IPS-18a (cell line): ENCODE results near the gene AK4.

Experiments used
- H3K27ac ChIP-seq: one replicate; pipeline ENCODE4 v1.5.1; 2013; ENCODE audit warnings: low read length
- H3K27me3 ChIP-seq: one replicate; pipeline ENCODE4 v1.6.1; 2013; ENCODE audit warnings: mild to moderate bottlenecking, low read length; ENCODE audit not compliant: control insufficient read depth, insufficient read depth
- H3K36me3 ChIP-seq: one replicate; pipeline ENCODE4 v1.6.1; 2013; ENCODE audit warnings: low read depth, low read length; ENCODE audit not compliant: control insufficient read depth
- H3K4me1 ChIP-seq: one replicate; pipeline ENCODE4 v1.6.1; 2013; ENCODE audit warnings: low read depth, low read length; ENCODE audit not compliant: control insufficient read depth
- H3K4me3 ChIP-seq: one replicate; pipeline ENCODE4 v1.5.1; 2013; ENCODE audit warnings: low read length
- H3K9ac ChIP-seq: one replicate; pipeline ENCODE4 v1.6.1; 2013; ENCODE audit warnings: mild to moderate bottlenecking, low read length, moderate library complexity
- H3K9me3 ChIP-seq: one replicate; pipeline ENCODE4 v1.6.1; 2013; ENCODE audit warnings: low read depth, low read length; ENCODE audit not compliant: control insufficient read depth

AK4 gene

GRCh38 chr1:65278376-65279069 is 130.5 kb downstream of the AK4 start:
- H3K27me3 ChIP-seq, result peaks cover 9% of the 10 kb centered on the region
- H3K9me3 ChIP-seq, result no peaks in the 10 kb centered on the region
- no peak overlapping the region for H3K27ac ChIP-seq
- peaks cover 48% of the 10 kb centered on the region for H3K4me1 ChIP-seq
- no peaks in the 10 kb centered on the region for H3K36me3 ChIP-seq
- peak overlapping the region; percentile 46 for H3K4me3 ChIP-seq
- no peak overlapping the region for H3K9ac ChIP-seq

GRCh38 chr1:65279070-65279779 is 131.2 kb downstream of the AK4 start:
- no peak overlapping the region for H3K27ac ChIP-seq
- peak overlapping the region; percentile 46 for H3K4me3 ChIP-seq
- H3K36me3 ChIP-seq, result no peaks in the 10 kb centered on the region
- no peaks in the 10 kb centered on the region for H3K9me3 ChIP-seq
- H3K9ac ChIP-seq, result no peak overlapping the region
- peaks cover 9% of the 10 kb centered on the region for H3K27me3 ChIP-seq
- H3K4me1 ChIP-seq, result peaks cover 48% of the 10 kb centered on the region
